HepG2 (cell line): ENCODE measurements around the gene FAM174C. TPM values are rescaled to one million over a fixed set of nuclear protein-coding genes. Genes with fewer than 3 reads are reported as not detected.

Experiments used
- ATF1 ChIP-seq: IDR thresholded peaks from 2 replicates; pipeline ENCODE4 v1.6.1; 2016; ENCODE audit warnings: mild to moderate bottlenecking, control low read depth
- ELF3 ChIP-seq: IDR thresholded peaks from 2 replicates; pipeline ENCODE4 v1.6.1; 2016; ENCODE audit warnings: missing genetic modification reagents, missing compliant biosample characterization
- ETV6 ChIP-seq: sonication (generic); formaldehyde crosslinking; conservative IDR thresholded peaks from 2 replicates; pipeline ENCODE4 v1.4.0; 2020; ENCODE audit warnings: missing genetic modification reagents
- HCFC1 ChIP-seq: fragments of 150-350 bp; IDR thresholded peaks from 2 replicates; pipeline ENCODE4 v1.6.1; 2014; ENCODE audit warnings: low read depth, low read length
- RBM39 ChIP-seq: fragments of 200-400 bp; formaldehyde crosslinking; IDR thresholded peaks from one replicate; pipeline ENCODE4 v1.6.1; 2018; ENCODE audit warnings: antibody characterized with exemption, mild to moderate bottlenecking, low read depth, low read length; ENCODE audit not compliant: poor library complexity, severe bottlenecking
- TSC22D2 ChIP-seq: sonication (generic); formaldehyde crosslinking; IDR thresholded peaks from 2 replicates; pipeline ENCODE4 v1.5.1; 2020; ENCODE audit warnings: missing genetic modification reagents, mild to moderate bottlenecking, borderline replicate concordance
- XRCC5 ChIP-seq: fragments of 200-400 bp; formaldehyde crosslinking; optimal IDR thresholded peaks from 2 replicates; pipeline ENCODE3; 2017; ENCODE audit warnings: mild to moderate bottlenecking, low read length
- polyA plus RNA-seq, 8 experiments: library from polyadenylated mRNA; depleted of rRNA in 3 of 8; stranded (reverse) in 7 of 8; unstranded in 1 of 8; fragments of >200 nt; fragmentation: Illumina TruSeq in 4 of 8; extraction: Trizol in 4 of 8; gene quantifications; 2 replicates each; pipeline versions ENCODE4 v1.2.1 to v1.2.3, GENCODE V29; 2011 to 2016; ENCODE audit warnings: low read depth in 4 of 8, missing spikeins in 1 of 8, mixed read lengths in 1 of 8; ENCODE audit not compliant: insufficient read depth in 1 of 8
- total RNA-seq, 5 experiments: library from RNA; depleted of rRNA; stranded (reverse); fragments of >200 nt; fragmentation: Illumina TruSeq; extraction: Trizol; gene quantifications; 2 replicates each; pipeline ENCODE4 v1.2.3, GENCODE V29; 2016; ENCODE audit warnings: low read depth in 1 of 5
- TF ChIP-seq, protein P1 (sequence below): sonication (generic); formaldehyde crosslinking; IDR thresholded peaks from 2 replicates; pipeline ENCODE4 v1.4.0; 2020; ENCODE audit warnings: missing genetic modification reagents
- TF ChIP-seq, protein P2 (sequence below): IDR thresholded peaks from 2 replicates; pipeline ENCODE4 v1.6.1; 2016; ENCODE audit warnings: missing compliant biosample characterization, missing genetic modification reagents, borderline replicate concordance
- TF ChIP-seq, protein P3 (sequence below): sonication (generic); formaldehyde crosslinking; IDR thresholded peaks from 2 replicates; pipeline ENCODE4 v1.5.1; 2020; ENCODE audit warnings: missing genetic modification reagents, mild to moderate bottlenecking, borderline replicate concordance
- TF ChIP-seq, protein P4 (sequence below): sonication (generic); formaldehyde crosslinking; IDR thresholded peaks from 2 replicates; pipeline ENCODE4 v1.5.0; 2020; ENCODE audit warnings: mild to moderate bottlenecking, missing genetic modification reagents
- TF ChIP-seq, protein P5 (sequence below): sonication (generic); formaldehyde crosslinking; IDR thresholded peaks from 2 replicates; pipeline ENCODE4 v1.8.1; 2023; ENCODE audit warnings: missing genetic modification reagents, mild to moderate bottlenecking, borderline replicate concordance
- TF ChIP-seq, protein P6 (sequence below): IDR thresholded peaks from 2 replicates; pipeline ENCODE4 v1.4.0; 2020; ENCODE audit warnings: mild to moderate bottlenecking, missing genetic modification reagents
- TF ChIP-seq, protein P7 (sequence below): sonication (generic); formaldehyde crosslinking; IDR thresholded peaks from 2 replicates; pipeline ENCODE4 v1.5.0; 2020; ENCODE audit warnings: missing genetic modification reagents
- TF ChIP-seq, protein P8 (sequence below): sonication (generic); formaldehyde crosslinking; IDR thresholded peaks from 2 replicates; pipeline ENCODE4 v1.4.0; 2020; ENCODE audit warnings: missing genetic modification reagents

FAM174C gene
- total and polyA plus RNA-seq, 2 of the 13 experiments (the other 11 are each of a cell fraction or from before 2014, with no cell fraction given) = 19.5 to 31.3 TPM

DNA sequence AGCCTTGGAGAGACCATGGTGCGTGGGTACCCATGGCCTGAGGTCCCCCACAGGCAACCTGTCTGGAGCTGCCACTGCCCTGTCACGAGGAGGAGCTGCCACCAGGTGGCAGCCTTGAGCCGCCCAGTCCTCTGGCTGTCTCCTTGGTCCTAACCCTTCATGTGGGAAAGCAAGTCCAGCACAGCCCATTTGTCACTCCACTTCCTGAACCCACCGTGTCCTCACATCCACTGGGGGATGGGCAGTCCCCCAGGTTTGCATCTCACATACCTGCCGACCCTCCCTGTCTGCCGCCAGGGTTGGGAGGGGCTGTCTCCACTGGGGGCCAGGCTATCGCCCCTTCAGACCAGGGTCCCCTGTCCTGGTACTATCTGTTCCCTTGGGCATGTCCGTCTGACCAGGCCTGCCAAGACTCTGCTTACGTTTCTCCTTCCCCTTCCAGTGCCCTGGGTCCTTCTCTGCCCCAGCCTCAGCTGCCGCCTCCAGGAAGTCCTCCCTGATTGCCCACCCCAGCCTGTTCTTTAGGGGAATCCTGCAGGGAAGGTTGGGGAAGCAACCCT, 4.5 kb downstream of the FAM174C start (continued):
- TF ChIP-seq, protein P1, sequence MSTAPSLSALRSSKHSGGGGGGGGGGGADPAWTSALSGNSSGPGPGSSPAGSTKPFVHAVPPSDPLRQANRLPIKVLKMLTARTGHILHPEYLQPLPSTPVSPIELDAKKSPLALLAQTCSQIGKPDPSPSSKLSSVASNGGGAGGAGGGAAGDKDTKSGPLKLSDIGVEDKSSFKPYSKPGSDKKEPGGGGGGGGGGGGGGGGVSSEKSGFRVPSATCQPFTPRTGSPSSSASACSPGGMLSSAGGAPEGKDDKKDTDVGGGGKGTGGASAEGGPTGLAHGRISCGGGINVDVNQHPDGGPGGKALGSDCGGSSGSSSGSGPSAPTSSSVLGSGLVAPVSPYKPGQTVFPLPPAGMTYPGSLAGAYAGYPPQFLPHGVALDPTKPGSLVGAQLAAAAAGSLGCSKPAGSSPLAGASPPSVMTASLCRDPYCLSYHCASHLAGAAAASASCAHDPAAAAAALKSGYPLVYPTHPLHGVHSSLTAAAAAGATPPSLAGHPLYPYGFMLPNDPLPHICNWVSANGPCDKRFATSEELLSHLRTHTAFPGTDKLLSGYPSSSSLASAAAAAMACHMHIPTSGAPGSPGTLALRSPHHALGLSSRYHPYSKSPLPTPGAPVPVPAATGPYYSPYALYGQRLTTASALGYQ (CRISPR knock-in tag) = no peak
- TF ChIP-seq, protein P2, sequence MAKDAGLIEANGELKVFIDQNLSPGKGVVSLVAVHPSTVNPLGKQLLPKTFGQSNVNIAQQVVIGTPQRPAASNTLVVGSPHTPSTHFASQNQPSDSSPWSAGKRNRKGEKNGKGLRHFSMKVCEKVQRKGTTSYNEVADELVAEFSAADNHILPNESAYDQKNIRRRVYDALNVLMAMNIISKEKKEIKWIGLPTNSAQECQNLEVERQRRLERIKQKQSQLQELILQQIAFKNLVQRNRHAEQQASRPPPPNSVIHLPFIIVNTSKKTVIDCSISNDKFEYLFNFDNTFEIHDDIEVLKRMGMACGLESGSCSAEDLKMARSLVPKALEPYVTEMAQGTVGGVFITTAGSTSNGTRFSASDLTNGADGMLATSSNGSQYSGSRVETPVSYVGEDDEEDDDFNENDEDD (CRISPR knock-in tag) = 0 out of 2 replicates have a peak, but pooled peaks have one; percentile 27
- TF ChIP-seq, protein P3, sequence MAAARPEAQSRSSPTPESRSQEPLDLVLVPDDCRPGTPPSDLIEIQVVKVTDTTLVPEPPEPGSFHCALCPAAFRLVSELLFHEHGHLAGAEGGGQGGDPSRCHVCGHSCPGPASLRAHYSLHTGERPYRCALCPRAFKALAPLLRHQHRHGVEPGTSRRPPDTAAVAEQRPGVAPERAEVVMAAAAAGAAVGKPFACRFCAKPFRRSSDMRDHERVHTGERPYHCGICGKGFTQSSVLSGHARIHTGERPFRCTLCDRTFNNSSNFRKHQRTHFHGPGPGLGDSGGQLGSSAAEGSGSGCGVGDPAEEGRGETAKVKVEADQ (CRISPR knock-in tag) = no peak
- TF ChIP-seq ETV6 (CRISPR knock-in tag) (peak; percentile 32; the same call in 1 of the 2 replicates), ELF3 (0 out of 2 replicates have a peak, but pooled peaks have one; percentile 28), HCFC1 (no peak), TSC22D2 (CRISPR knock-in tag) (no peak), RBM39 (peak; percentile 91), XRCC5 (peak; percentile 67), ATF1 (CRISPR knock-in tag) (no peak)
- TF ChIP-seq, protein P4, sequence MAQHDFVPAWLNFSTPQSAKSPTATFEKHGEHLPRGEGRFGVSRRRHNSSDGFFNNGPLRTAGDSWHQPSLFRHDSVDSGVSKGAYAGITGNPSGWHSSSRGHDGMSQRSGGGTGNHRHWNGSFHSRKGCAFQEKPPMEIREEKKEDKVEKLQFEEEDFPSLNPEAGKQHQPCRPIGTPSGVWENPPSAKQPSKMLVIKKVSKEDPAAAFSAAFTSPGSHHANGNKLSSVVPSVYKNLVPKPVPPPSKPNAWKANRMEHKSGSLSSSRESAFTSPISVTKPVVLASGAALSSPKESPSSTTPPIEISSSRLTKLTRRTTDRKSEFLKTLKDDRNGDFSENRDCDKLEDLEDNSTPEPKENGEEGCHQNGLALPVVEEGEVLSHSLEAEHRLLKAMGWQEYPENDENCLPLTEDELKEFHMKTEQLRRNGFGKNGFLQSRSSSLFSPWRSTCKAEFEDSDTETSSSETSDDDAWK = no peak
- TF ChIP-seq, protein P5, sequence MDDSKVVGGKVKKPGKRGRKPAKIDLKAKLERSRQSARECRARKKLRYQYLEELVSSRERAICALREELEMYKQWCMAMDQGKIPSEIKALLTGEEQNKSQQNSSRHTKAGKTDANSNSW (CRISPR knock-in tag) = no peak
- TF ChIP-seq, protein P6, sequence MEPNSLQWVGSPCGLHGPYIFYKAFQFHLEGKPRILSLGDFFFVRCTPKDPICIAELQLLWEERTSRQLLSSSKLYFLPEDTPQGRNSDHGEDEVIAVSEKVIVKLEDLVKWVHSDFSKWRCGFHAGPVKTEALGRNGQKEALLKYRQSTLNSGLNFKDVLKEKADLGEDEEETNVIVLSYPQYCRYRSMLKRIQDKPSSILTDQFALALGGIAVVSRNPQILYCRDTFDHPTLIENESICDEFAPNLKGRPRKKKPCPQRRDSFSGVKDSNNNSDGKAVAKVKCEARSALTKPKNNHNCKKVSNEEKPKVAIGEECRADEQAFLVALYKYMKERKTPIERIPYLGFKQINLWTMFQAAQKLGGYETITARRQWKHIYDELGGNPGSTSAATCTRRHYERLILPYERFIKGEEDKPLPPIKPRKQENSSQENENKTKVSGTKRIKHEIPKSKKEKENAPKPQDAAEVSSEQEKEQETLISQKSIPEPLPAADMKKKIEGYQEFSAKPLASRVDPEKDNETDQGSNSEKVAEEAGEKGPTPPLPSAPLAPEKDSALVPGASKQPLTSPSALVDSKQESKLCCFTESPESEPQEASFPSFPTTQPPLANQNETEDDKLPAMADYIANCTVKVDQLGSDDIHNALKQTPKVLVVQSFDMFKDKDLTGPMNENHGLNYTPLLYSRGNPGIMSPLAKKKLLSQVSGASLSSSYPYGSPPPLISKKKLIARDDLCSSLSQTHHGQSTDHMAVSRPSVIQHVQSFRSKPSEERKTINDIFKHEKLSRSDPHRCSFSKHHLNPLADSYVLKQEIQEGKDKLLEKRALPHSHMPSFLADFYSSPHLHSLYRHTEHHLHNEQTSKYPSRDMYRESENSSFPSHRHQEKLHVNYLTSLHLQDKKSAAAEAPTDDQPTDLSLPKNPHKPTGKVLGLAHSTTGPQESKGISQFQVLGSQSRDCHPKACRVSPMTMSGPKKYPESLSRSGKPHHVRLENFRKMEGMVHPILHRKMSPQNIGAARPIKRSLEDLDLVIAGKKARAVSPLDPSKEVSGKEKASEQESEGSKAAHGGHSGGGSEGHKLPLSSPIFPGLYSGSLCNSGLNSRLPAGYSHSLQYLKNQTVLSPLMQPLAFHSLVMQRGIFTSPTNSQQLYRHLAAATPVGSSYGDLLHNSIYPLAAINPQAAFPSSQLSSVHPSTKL (CRISPR knock-in tag) = peak; percentile 23; the same call in 1 of the 2 replicates
- TF ChIP-seq, protein P7, sequence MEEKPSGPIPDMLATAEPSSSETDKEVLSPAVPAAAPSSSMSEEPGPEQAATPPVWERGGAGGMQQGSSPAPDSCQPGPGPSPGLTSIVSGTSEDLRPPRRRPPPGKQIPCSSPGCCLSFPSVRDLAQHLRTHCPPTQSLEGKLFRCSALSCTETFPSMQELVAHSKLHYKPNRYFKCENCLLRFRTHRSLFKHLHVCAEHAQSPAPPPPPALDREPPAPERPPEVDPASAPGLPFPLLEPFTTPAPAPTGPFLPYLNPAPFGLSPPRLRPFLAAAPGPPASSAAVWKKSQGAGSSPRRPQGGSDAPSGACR = no peak
- TF ChIP-seq, protein P8, sequence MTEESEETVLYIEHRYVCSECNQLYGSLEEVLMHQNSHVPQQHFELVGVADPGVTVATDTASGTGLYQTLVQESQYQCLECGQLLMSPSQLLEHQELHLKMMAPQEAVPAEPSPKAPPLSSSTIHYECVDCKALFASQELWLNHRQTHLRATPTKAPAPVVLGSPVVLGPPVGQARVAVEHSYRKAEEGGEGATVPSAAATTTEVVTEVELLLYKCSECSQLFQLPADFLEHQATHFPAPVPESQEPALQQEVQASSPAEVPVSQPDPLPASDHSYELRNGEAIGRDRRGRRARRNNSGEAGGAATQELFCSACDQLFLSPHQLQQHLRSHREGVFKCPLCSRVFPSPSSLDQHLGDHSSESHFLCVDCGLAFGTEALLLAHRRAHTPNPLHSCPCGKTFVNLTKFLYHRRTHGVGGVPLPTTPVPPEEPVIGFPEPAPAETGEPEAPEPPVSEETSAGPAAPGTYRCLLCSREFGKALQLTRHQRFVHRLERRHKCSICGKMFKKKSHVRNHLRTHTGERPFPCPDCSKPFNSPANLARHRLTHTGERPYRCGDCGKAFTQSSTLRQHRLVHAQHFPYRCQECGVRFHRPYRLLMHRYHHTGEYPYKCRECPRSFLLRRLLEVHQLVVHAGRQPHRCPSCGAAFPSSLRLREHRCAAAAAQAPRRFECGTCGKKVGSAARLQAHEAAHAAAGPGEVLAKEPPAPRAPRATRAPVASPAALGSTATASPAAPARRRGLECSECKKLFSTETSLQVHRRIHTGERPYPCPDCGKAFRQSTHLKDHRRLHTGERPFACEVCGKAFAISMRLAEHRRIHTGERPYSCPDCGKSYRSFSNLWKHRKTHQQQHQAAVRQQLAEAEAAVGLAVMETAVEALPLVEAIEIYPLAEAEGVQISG (CRISPR knock-in tag) = peak; percentile 29; the same call in 1 of the 2 replicates
